ENCODE data around the gene MAST4.

GRCh38 chr5:66989781-66990180 lies 393.6 kb downstream of the MAST4 start:
- no peak for TF ChIP-seq EZH2phosphoT487 (IDR thresholded peaks at IDR 0.05)
- no peak for TF ChIP-seq CTCF (IDR thresholded peaks at IDR 0.05)

Data from neural progenitor cell (in vitro differentiated cells).